ENCODE data around the gene WAS. TPM values are rescaled to one million over a fixed set of nuclear protein-coding genes. Genes with fewer than 3 reads are reported as not detected.

Gene WAS
- total and polyA plus RNA-seq, 2 of the 8 experiments (the other 6 are each of a cell fraction or from before 2014, with no cell fraction given) = 0.63 to 0.65 TPM

DNA sequence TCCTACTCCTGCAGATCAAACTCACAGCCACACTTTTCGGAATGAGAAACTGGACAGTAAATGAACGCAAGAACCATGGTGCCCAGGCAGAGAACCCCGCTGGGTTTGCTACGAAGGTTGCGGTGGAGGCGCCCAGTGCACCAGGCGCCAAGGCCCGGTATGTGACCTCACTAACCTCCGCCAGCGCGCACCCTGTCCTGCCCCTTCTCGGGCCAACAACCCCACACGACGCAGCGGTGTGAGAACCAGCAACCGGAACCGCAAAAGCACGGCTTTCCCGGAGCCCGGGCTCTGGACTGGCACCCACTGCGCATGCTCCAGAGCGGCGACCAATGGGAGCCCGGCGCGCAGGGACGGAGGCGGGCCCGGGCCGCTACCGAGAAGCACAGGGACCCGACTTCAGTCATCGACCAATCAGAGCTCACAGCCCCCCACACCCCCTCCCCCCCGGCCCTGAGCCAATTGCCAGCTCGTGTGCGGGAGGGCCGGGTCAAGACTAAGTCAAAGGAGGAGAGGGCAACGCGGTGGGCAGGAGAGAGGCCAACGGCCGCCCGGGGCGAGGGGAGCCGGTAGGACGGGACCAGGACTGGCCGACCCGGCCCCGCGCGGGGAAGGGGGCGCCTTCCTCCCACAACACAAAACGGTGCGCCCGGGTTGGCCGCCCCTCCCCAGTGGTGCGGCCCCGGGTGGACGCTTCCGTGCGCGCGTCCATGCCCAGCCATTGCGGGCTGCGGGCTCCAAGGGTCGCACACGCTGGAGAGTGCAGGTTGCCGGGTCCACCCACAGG, 7.3 kb upstream of the WAS start (continued):
- TF ChIP-seq ASH2L (IDR thresholded peaks at IDR 0.05; ENCODE audit: low read length) (peak; percentile 39), MAFK (IDR thresholded peaks at IDR 0.05; ENCODE audit: low read depth, low read length) (no peak), SRF (IDR thresholded peaks at IDR 0.05; ENCODE audit: low read depth, low read length) (no peak), CREB1 (IDR thresholded peaks at IDR 0.05) (0 out of 2 replicates have a peak, but pooled peaks have one; percentile 10), EGR1 (IDR thresholded peaks at IDR 0.05; ENCODE audit: borderline replicate concordance, low read depth, low read length) (no peak), YY1 (IDR thresholded peaks at IDR 0.05; ENCODE audit: low read depth, low read length) (no peak)
- TF ChIP-seq, protein P1, sequence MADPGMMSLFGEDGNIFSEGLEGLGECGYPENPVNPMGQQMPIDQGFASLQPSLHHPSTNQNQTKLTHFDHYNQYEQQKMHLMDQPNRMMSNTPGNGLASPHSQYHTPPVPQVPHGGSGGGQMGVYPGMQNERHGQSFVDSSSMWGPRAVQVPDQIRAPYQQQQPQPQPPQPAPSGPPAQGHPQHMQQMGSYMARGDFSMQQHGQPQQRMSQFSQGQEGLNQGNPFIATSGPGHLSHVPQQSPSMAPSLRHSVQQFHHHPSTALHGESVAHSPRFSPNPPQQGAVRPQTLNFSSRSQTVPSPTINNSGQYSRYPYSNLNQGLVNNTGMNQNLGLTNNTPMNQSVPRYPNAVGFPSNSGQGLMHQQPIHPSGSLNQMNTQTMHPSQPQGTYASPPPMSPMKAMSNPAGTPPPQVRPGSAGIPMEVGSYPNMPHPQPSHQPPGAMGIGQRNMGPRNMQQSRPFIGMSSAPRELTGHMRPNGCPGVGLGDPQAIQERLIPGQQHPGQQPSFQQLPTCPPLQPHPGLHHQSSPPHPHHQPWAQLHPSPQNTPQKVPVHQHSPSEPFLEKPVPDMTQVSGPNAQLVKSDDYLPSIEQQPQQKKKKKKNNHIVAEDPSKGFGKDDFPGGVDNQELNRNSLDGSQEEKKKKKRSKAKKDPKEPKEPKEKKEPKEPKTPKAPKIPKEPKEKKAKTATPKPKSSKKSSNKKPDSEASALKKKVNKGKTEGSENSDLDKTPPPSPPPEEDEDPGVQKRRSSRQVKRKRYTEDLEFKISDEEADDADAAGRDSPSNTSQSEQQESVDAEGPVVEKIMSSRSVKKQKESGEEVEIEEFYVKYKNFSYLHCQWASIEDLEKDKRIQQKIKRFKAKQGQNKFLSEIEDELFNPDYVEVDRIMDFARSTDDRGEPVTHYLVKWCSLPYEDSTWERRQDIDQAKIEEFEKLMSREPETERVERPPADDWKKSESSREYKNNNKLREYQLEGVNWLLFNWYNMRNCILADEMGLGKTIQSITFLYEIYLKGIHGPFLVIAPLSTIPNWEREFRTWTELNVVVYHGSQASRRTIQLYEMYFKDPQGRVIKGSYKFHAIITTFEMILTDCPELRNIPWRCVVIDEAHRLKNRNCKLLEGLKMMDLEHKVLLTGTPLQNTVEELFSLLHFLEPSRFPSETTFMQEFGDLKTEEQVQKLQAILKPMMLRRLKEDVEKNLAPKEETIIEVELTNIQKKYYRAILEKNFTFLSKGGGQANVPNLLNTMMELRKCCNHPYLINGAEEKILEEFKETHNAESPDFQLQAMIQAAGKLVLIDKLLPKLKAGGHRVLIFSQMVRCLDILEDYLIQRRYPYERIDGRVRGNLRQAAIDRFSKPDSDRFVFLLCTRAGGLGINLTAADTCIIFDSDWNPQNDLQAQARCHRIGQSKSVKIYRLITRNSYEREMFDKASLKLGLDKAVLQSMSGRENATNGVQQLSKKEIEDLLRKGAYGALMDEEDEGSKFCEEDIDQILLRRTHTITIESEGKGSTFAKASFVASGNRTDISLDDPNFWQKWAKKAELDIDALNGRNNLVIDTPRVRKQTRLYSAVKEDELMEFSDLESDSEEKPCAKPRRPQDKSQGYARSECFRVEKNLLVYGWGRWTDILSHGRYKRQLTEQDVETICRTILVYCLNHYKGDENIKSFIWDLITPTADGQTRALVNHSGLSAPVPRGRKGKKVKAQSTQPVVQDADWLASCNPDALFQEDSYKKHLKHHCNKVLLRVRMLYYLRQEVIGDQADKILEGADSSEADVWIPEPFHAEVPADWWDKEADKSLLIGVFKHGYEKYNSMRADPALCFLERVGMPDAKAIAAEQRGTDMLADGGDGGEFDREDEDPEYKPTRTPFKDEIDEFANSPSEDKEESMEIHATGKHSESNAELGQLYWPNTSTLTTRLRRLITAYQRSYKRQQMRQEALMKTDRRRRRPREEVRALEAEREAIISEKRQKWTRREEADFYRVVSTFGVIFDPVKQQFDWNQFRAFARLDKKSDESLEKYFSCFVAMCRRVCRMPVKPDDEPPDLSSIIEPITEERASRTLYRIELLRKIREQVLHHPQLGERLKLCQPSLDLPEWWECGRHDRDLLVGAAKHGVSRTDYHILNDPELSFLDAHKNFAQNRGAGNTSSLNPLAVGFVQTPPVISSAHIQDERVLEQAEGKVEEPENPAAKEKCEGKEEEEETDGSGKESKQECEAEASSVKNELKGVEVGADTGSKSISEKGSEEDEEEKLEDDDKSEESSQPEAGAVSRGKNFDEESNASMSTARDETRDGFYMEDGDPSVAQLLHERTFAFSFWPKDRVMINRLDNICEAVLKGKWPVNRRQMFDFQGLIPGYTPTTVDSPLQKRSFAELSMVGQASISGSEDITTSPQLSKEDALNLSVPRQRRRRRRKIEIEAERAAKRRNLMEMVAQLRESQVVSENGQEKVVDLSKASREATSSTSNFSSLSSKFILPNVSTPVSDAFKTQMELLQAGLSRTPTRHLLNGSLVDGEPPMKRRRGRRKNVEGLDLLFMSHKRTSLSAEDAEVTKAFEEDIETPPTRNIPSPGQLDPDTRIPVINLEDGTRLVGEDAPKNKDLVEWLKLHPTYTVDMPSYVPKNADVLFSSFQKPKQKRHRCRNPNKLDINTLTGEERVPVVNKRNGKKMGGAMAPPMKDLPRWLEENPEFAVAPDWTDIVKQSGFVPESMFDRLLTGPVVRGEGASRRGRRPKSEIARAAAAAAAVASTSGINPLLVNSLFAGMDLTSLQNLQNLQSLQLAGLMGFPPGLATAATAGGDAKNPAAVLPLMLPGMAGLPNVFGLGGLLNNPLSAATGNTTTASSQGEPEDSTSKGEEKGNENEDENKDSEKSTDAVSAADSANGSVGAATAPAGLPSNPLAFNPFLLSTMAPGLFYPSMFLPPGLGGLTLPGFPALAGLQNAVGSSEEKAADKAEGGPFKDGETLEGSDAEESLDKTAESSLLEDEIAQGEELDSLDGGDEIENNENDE (IDR thresholded peaks at IDR 0.05; ENCODE audit: insufficient replicate concordance, low read length) = no peak

Measured in H1 (cell line).